ENCODE measurements around the gene SLC5A10. TPM values are rescaled to one million over a fixed set of nuclear protein-coding genes. Genes with fewer than 3 reads are reported as not detected.
"Not testable (repeated sequence)": the region's sequence is repeated elsewhere in the genome, so short reads cannot be mapped to it uniquely, and the experiment has no call there.

SLC5A10 gene
- total RNA-seq, 1 experiment from 2014 or later = not detected

DNA sequence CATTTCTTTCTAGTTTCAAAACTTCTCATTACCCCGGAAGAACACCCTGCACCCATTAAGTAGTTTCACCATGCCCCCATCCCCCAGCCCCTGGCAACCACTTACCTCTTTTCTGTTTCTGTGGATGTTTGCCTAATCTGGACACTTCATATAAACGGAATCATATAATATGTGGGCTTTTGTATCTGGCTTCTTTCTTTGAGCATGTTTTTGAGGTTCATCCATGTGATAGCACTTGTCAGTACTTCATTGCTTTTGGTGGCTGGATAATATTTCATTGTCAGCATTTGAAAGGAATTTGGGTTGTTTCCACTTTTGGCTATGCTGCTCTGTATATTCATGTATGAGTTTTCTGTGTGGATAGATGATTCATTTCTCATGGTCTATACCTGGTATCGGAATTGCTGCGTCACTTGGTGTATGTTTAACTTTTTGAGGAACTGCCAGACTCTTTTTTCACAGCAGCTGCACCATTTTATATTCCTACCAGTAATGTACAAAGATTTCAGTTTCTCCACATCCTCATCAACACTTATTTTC lies 30.0 kb upstream of the SLC5A10 start:
- DNase-seq (ENCODE audit: low read depth, low spot score) (no peak), ATAC-seq (no peak)
- Histone ChIP-seq H3K4me1 (ENCODE audit: control insufficient read depth, insufficient read depth, low read length) (no peaks in the 10 kb centered on the region), H3K27ac (ENCODE audit: low read length) (no peak overlapping the region), H3K4me3 (ENCODE audit: low read depth in 2 of 2, low read length in 2 of 2) (no peak overlapping the region), H3K9me3 (ENCODE audit: control insufficient read depth, insufficient read depth, low read depth, low read length) (no peaks in the 10 kb centered on the region), H3K36me3 (ENCODE audit: control insufficient read depth, insufficient read depth, low read length) (no peaks in the 10 kb centered on the region), H3K27me3 (ENCODE audit: control insufficient read depth, insufficient read depth, low read length) (no peaks in the 10 kb centered on the region)
- in situ Hi-C loops (cut with HindIII; ENCODE audit: low pct_unique_long_range_greater_than_20kb, low sequenced_read_pairs) (no loop called here), intact Hi-C loops (cut with micrococcal nuclease; ENCODE audit: unreplicated experiment) (no loop called here)
- no TSS peak for BruUV-seq (replicated peaks)
- ChIA-PET CTCF (no interaction called here), POLR2A (no interaction called here)
- TF ChIP-seq TCF7L2 (IDR thresholded peaks at IDR 0.05; ENCODE audit: low read depth, low read length) (no peak), SIN3A (IDR thresholded peaks at IDR 0.05; ENCODE audit: borderline replicate concordance, insufficient read depth, low read depth, low read length) (no peak)

GRCh38 chr17:18922596-18922995 lies 29.4 kb upstream of the SLC5A10 start:
- H3K9me3 ChIP-seq (ENCODE audit: control insufficient read depth, insufficient read depth, low read depth, low read length); BruUV-seq (replicated peaks); H3K4me3 ChIP-seq (ENCODE audit: low read depth in 2 of 2, low read length in 2 of 2); POLR2A ChIA-PET; H3K27me3 ChIP-seq (ENCODE audit: control insufficient read depth, insufficient read depth, low read length); intact Hi-C loops (cut with micrococcal nuclease; ENCODE audit: unreplicated experiment); CTCF ChIA-PET; ATAC-seq; DNase-seq (ENCODE audit: low read depth, low spot score); in situ Hi-C loops (cut with HindIII; ENCODE audit: low pct_unique_long_range_greater_than_20kb, low sequenced_read_pairs); H3K36me3 ChIP-seq (ENCODE audit: control insufficient read depth, insufficient read depth, low read length); H3K4me1 ChIP-seq (ENCODE audit: control insufficient read depth, insufficient read depth, low read length); H3K27ac ChIP-seq (ENCODE audit: low read length): not testable (repeated sequence)

DNA sequence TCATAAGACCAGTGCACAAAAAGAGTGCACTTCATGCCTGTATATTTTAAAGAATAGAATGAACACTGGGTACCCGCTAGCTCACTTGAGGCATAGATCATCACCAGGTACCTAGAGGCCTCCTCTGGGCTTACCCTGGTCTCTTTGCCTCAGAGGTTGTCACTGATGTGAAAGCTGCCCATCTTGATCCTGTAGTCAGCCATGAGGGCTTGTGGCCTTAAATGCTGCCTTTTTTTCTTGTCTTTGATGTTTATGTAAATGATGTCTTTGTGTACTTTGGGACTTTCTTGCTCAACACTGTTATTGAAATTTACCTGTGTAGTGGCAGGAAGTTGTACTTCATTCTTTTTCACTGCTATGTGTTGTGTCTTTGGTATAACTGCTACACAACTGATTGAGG lies 26.8 kb upstream of the SLC5A10 start:
- Histone ChIP-seq H3K27me3 (ENCODE audit: control insufficient read depth, insufficient read depth, low read length) (no peaks in the 10 kb centered on the region), H3K4me1 (ENCODE audit: control insufficient read depth, insufficient read depth, low read length) (no peaks in the 10 kb centered on the region), H3K27ac (ENCODE audit: low read length) (no peak overlapping the region), H3K36me3 (ENCODE audit: control insufficient read depth, insufficient read depth, low read length) (peaks cover 3% of the 10 kb centered on the region; the same call in 1 of the 2 replicates), H3K4me3 (ENCODE audit: low read depth in 2 of 2, low read length in 2 of 2) (no peak overlapping the region), H3K9me3 (ENCODE audit: control insufficient read depth, insufficient read depth, low read depth, low read length) (no peaks in the 10 kb centered on the region)
- DNase-seq (ENCODE audit: low read depth, low spot score) = no peak
- intact Hi-C loops (cut with micrococcal nuclease; ENCODE audit: unreplicated experiment) (no loop called here), in situ Hi-C loops (cut with HindIII; ENCODE audit: low pct_unique_long_range_greater_than_20kb, low sequenced_read_pairs) (no loop called here)
- no peak for ATAC-seq
- POLR2A ChIA-PET = interaction anchor here (0.6 kb wide), 1 partner anchor 111 kb away, joined by 4 read pairs; no protein-coding TSS in a partner anchor
- no TSS peak for BruUV-seq (replicated peaks)
- TF ChIP-seq, protein P1, sequence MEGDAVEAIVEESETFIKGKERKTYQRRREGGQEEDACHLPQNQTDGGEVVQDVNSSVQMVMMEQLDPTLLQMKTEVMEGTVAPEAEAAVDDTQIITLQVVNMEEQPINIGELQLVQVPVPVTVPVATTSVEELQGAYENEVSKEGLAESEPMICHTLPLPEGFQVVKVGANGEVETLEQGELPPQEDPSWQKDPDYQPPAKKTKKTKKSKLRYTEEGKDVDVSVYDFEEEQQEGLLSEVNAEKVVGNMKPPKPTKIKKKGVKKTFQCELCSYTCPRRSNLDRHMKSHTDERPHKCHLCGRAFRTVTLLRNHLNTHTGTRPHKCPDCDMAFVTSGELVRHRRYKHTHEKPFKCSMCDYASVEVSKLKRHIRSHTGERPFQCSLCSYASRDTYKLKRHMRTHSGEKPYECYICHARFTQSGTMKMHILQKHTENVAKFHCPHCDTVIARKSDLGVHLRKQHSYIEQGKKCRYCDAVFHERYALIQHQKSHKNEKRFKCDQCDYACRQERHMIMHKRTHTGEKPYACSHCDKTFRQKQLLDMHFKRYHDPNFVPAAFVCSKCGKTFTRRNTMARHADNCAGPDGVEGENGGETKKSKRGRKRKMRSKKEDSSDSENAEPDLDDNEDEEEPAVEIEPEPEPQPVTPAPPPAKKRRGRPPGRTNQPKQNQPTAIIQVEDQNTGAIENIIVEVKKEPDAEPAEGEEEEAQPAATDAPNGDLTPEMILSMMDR (IDR thresholded peaks at IDR 0.05) = no peak
- CTCF ChIA-PET = interaction anchor here (0.7 kb wide), 1 partner anchor 300 kb away, joined by 3 read pairs; no protein-coding TSS in a partner anchor

DNA sequence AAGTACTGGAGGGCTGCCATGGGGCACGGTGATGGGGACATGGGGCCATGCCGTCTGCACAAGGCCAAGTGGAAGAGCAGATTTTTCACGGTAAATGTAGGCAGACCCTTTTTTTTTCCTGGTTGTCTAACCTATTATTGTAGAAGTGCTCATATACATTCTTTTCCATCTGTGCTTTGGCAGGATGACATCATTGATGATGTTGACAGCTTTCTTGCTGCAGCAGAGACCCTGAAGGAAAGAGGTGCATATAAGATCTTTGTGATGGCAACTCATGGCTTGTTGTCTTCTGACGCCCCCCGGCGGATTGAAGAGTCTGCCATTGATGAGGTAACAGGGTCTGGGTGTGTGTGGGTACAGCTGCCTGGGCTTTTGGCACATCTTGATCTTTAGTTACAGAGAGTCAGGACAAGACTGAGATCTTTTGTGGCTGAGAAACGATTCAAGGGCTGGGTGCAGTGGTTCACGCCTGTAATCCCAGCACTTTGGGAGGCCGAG lies 23.3 kb upstream of the SLC5A10 start:
- Histone ChIP-seq H3K9me3 (ENCODE audit: control insufficient read depth, insufficient read depth, low read depth, low read length) (no peaks in the 10 kb centered on the region), H3K27me3 (ENCODE audit: control insufficient read depth, insufficient read depth, low read length) (no peaks in the 10 kb centered on the region), H3K27ac (ENCODE audit: low read length) (no peak overlapping the region), H3K36me3 (ENCODE audit: control insufficient read depth, insufficient read depth, low read length) (peaks cover 3% of the 10 kb centered on the region; the same call in 1 of the 2 replicates), H3K4me3 (ENCODE audit: low read depth in 2 of 2, low read length in 2 of 2) (no peak overlapping the region), H3K4me1 (ENCODE audit: control insufficient read depth, insufficient read depth, low read length) (no peaks in the 10 kb centered on the region)
- ChIA-PET CTCF (no interaction called here), POLR2A (no interaction called here)
- DNase-seq (ENCODE audit: low read depth, low spot score) (no peak), ATAC-seq (no peak)
- TF ChIP-seq SIN3A (IDR thresholded peaks at IDR 0.05; ENCODE audit: borderline replicate concordance, insufficient read depth, low read depth, low read length) (no peak), POLR2AphosphoS5 (IDR thresholded peaks at IDR 0.05; ENCODE audit: low read depth, low read length) (no peak), TCF7L2 (IDR thresholded peaks at IDR 0.05; ENCODE audit: low read depth, low read length) (no peak)
- TF ChIP-seq, protein P1 (IDR thresholded peaks at IDR 0.05) = no peak
- TF ChIP-seq, protein P2, sequence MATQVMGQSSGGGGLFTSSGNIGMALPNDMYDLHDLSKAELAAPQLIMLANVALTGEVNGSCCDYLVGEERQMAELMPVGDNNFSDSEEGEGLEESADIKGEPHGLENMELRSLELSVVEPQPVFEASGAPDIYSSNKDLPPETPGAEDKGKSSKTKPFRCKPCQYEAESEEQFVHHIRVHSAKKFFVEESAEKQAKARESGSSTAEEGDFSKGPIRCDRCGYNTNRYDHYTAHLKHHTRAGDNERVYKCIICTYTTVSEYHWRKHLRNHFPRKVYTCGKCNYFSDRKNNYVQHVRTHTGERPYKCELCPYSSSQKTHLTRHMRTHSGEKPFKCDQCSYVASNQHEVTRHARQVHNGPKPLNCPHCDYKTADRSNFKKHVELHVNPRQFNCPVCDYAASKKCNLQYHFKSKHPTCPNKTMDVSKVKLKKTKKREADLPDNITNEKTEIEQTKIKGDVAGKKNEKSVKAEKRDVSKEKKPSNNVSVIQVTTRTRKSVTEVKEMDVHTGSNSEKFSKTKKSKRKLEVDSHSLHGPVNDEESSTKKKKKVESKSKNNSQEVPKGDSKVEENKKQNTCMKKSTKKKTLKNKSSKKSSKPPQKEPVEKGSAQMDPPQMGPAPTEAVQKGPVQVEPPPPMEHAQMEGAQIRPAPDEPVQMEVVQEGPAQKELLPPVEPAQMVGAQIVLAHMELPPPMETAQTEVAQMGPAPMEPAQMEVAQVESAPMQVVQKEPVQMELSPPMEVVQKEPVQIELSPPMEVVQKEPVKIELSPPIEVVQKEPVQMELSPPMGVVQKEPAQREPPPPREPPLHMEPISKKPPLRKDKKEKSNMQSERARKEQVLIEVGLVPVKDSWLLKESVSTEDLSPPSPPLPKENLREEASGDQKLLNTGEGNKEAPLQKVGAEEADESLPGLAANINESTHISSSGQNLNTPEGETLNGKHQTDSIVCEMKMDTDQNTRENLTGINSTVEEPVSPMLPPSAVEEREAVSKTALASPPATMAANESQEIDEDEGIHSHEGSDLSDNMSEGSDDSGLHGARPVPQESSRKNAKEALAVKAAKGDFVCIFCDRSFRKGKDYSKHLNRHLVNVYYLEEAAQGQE (IDR thresholded peaks at IDR 0.05; ENCODE audit: insufficient read depth in 1 of 2, low read depth in 2 of 2, low read length in 1 of 2) = no peak
- in situ Hi-C loops (cut with HindIII; ENCODE audit: low pct_unique_long_range_greater_than_20kb, low sequenced_read_pairs) (no loop called here), intact Hi-C loops (cut with micrococcal nuclease; ENCODE audit: unreplicated experiment) (no loop called here)
- no TSS peak for BruUV-seq (replicated peaks)

Measured in Panc1 (cell line).